NT2/D1 (cell line): ENCODE data around the gene CASP9.

Experiments used
- DNase-seq: peaks from one replicate; pipeline ENCODE4 v3.0.0-alpha.2; 2011; ENCODE audit warnings: low read depth, low spot score
- H3K27me3 ChIP-seq: 2 replicates; pipeline ENCODE4 v1.6.0; 2011; ENCODE audit warnings: mild to moderate bottlenecking; ENCODE audit not compliant: insufficient read length, insufficient read depth
- H3K36me3 ChIP-seq: 2 replicates; pipeline ENCODE4 v1.6.1; 2011; ENCODE audit warnings: mild to moderate bottlenecking, low read length, mixed read lengths; ENCODE audit not compliant: insufficient read depth, insufficient read length
- H3K4me1 ChIP-seq: 2 replicates; pipeline ENCODE4 v1.5.1; 2011; ENCODE audit not compliant: insufficient read depth, insufficient read length
- H3K4me3 ChIP-seq: 2 replicates; pipeline ENCODE4 v1.5.1; 2011; ENCODE audit warnings: low read depth; ENCODE audit not compliant: insufficient read length
- H3K9ac ChIP-seq: 2 replicates; pipeline ENCODE4 v1.6.0; 2011; ENCODE audit warnings: low read depth; ENCODE audit not compliant: insufficient read length
- H3K9me3 ChIP-seq: 2 replicates; pipeline ENCODE4 v1.5.1; 2011; ENCODE audit warnings: mild to moderate bottlenecking, low read length; ENCODE audit not compliant: insufficient read depth
- SUZ12 ChIP-seq: IDR thresholded peaks from 2 replicates; pipeline ENCODE4 v1.6.1; 2011; ENCODE audit not compliant: insufficient read length, insufficient read depth; ENCODE audit errors: extremely low read depth
- YY1 ChIP-seq: IDR thresholded peaks from 2 replicates; pipeline ENCODE4 v1.6.1; 2011; ENCODE audit not compliant: insufficient read length, insufficient read depth
- ZNF274 ChIP-seq: IDR thresholded peaks from 2 replicates; pipeline ENCODE4 v1.6.1; 2011; ENCODE audit warnings: mild to moderate bottlenecking, low read depth, low read length

CASP9 gene

GRCh38 chr1:15452866-15453571 is 71.0 kb downstream of the CASP9 start:
- H3K36me3 ChIP-seq = no peaks in the 10 kb centered on the region
- H3K4me3 ChIP-seq = no peak overlapping the region
- no peaks in the 10 kb centered on the region for H3K4me1 ChIP-seq

GRCh38 chr1:15452216-15452615 is 71.8 kb downstream of the CASP9 start:
- H3K36me3 ChIP-seq = no peaks in the 10 kb centered on the region
- TF ChIP-seq SUZ12 = no peak
- TF ChIP-seq YY1 = no peak
- TF ChIP-seq ZNF274 = no peak
- no peaks in the 10 kb centered on the region for H3K4me1 ChIP-seq
- DNase-seq = no peak
- H3K27me3 ChIP-seq = peaks cover 2% of the 10 kb centered on the region
- H3K4me3 ChIP-seq = no peak overlapping the region
- H3K9ac ChIP-seq = no peak overlapping the region
- no peaks in the 10 kb centered on the region for H3K9me3 ChIP-seq

More at GRCh38 chr1:15452866-15453571, 71.0 kb downstream of the CASP9 start:
- H3K9me3 ChIP-seq = no peaks in the 10 kb centered on the region
- H3K9ac ChIP-seq = no peak overlapping the region
- no peak for TF ChIP-seq ZNF274
- no peak for TF ChIP-seq YY1
- no peak for TF ChIP-seq SUZ12
- H3K27me3 ChIP-seq = no peaks in the 10 kb centered on the region
- DNase-seq = no peak

GRCh38 chr1:15451014-15451722 is 72.8 kb downstream of the CASP9 start:
- H3K9ac ChIP-seq = no peak overlapping the region
- H3K4me3 ChIP-seq = no peak overlapping the region
- H3K27me3 ChIP-seq = peaks cover 2% of the 10 kb centered on the region
- H3K4me1 ChIP-seq = no peaks in the 10 kb centered on the region
- no peak for TF ChIP-seq SUZ12
- no peak for TF ChIP-seq ZNF274
- TF ChIP-seq YY1 = no peak
- H3K9me3 ChIP-seq = no peaks in the 10 kb centered on the region
- no peak for DNase-seq
- no peaks in the 10 kb centered on the region for H3K36me3 ChIP-seq

GRCh38 chr1:15449567-15449966 is 74.4 kb downstream of the CASP9 start:
- no peak for DNase-seq
- no peak overlapping the region for H3K4me3 ChIP-seq
- no peak overlapping the region for H3K9ac ChIP-seq
- H3K9me3 ChIP-seq = no peaks in the 10 kb centered on the region
- TF ChIP-seq ZNF274 (no peak), SUZ12 (no peak), YY1 (no peak)
- no peaks in the 10 kb centered on the region for H3K36me3 ChIP-seq
- H3K27me3 ChIP-seq = peaks cover 2% of the 10 kb centered on the region
- no peaks in the 10 kb centered on the region for H3K4me1 ChIP-seq

DNA sequence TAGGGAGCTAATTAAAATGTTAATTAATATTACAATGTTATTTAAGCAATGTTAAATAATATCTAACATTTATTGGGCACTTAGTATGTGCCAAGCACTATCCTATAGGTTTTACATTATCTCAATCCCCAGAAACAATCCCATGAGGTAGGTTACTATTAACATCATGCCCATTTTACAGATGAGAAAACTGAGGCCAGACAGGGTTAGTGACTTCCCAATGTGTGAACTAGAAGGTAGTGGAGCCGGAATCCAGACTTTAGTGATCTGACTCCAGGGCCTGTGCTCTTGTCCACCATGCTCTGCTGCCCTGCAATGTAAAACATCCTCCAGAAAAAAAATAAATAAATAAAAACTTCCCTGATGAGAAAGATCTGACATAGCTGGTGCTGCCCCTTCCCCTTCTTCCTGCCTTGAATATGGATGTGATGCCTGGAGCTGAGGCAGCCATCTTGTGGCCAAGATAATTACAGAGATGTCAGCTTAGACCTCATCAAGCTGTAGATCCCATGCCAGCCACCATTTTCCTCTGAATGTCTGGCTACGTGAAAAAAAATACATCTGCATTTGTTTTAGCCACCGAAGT is 75.0 kb downstream of the CASP9 start:
- Histone ChIP-seq H3K9me3 (no peaks in the 10 kb centered on the region), H3K4me1 (no peaks in the 10 kb centered on the region), H3K36me3 (no peaks in the 10 kb centered on the region), H3K4me3 (no peak overlapping the region), H3K27me3 (peaks cover 2% of the 10 kb centered on the region), H3K9ac (no peak overlapping the region)
- TF ChIP-seq SUZ12 = no peak
- TF ChIP-seq YY1 = peak; percentile 39
- no peak for DNase-seq

DNA sequence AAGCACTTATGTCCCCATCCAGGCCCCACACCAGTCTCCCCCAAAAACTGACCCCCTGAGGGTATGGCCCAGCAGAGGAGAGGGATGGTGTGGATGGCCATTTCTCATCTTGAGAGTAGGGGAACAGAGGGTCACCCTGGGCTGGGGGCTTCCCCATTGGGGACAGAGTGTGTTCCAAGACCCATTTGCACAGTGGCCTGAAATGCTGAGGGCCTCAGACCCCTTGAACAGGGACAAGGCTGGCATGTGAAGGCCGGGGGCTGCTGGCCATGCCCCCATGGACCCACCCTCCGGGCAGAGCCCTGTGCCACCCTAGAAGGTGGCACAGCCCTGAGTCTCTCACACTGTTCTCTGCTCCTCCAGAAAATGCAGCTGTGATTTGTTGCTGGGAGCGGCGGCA is 77.8 kb downstream of the CASP9 start:
- Histone ChIP-seq H3K27me3 (peaks cover 2% of the 10 kb centered on the region), H3K4me1 (no peaks in the 10 kb centered on the region), H3K9me3 (no peaks in the 10 kb centered on the region), H3K36me3 (no peaks in the 10 kb centered on the region), H3K4me3 (no peak overlapping the region), H3K9ac (no peak overlapping the region)
- no peak for TF ChIP-seq YY1
- no peak for TF ChIP-seq SUZ12
- no peak for TF ChIP-seq ZNF274
- DNase-seq = no peak
